ENCODE data around the gene EPN3. TPM values are rescaled to one million over a fixed set of nuclear protein-coding genes. Genes with fewer than 3 reads are reported as not detected.

The EPN3 gene
- total RNA-seq, 1 experiment from 2014 or later: not detected

DNA sequence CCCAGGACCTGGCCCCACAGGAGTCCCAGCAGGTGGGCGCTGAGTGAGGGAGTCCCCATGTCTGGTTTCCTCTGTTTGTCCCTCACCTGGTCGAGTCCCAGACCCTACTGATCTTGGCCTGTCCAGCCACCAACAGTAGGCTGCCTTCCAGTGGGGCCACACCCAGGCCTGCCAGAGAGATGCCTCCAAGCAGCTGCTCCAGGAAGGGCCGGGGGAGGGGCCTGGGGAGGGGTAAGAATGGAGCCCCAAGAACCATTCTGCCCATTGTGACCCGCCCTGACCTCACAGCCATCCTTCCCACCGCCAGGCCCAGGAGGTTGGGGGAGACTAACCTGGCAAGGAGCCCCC is 15.2 kb downstream of the EPN3 start:
- no peak for DNase-seq (ENCODE audit: low read depth)

GRCh38 chr17:50548831-50549230 is 16.3 kb downstream of the EPN3 start:
- DNase-seq (ENCODE audit: low read depth): no peak

DNA sequence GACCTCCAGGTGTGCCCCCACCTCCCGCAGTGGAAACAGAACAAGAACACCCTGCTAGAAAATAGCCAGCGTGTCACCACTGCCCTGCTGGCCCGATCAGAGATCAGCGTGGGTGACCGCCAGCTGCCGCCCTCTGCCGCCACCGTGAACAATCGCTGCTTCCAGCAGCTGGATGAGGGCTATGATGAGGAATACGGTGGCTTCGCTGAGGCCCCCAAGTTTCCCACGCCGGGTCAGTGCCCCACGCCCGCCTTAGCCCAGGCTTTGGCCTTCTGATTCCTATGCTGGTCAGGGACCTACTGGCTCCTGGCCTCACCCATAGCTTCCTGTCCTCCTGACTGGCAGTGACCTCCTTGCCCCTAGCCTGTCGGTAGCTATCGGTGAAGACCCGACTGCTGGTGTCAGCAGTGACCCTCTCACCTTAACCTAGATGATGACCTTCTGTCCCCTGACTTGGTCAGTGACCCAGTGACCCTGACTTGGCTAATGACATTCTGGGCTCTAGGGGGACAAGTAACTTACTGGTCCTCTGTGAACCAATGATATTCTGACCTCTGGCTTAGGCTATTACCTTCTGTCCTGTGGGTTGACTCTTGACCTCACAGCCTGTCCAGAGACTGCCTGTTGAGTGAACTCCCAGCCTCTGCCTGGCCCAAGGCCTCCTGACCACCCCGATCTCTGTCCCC is 16.9 kb downstream of the EPN3 start:
- no peak for DNase-seq (ENCODE audit: low read depth)

DNA sequence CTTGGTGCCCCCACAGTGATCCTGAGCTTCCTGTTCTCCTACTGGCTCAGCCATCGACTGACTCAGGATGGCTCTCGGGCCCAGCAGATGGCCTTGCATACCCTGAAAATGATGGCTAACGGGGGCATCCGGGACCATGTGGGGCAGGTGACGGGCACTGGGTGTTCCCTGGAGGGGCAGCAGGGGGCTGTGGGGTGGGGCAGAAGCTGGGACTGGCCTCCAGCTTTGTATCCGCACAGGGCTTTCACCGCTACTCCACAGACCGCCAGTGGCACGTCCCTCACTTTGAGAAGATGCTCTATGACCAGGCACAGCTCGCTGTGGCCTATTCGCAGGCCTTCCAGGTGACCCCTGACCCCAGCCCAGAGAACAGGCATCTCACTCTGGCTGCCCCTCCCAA is 17.4 kb downstream of the EPN3 start:
- DNase-seq (ENCODE audit: low read depth): no peak

DNA sequence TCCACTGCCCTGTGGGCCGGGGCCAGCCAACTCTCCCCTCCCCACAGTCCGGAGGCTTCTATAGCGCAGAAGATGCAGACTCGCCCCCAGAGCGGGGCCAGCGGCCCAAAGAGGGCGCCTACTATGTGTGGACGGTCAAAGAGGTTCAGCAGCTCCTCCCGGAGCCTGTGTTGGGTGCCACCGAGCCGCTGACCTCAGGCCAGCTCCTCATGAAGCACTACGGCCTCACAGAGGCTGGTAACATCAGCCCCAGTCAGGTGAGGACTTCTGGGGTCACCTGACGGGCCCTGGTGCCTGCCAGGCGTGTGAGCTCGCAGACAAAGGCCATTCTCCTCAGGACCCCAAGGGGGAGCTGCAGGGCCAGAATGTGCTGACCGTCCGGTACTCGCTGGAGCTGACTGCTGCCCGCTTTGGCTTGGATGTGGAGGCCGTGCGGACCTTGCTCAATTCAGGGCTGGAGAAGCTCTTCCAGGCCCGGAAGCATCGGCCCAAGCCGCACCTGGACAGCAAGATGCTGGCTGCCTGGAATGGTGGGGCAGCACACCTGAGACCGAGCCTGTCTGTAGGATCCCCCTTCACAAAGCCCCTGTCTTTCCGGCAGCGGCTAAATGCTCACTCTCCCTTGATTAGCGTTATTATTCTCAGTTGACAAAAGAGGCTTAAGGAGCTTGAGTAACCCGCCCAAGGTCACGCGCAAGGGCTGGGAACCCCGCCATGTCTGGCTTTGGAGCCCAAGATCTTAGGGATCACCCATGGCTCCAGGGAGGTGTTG is 18.3 kb downstream of the EPN3 start:
- DNase-seq (ENCODE audit: low read depth): peak; percentile 54

DNA sequence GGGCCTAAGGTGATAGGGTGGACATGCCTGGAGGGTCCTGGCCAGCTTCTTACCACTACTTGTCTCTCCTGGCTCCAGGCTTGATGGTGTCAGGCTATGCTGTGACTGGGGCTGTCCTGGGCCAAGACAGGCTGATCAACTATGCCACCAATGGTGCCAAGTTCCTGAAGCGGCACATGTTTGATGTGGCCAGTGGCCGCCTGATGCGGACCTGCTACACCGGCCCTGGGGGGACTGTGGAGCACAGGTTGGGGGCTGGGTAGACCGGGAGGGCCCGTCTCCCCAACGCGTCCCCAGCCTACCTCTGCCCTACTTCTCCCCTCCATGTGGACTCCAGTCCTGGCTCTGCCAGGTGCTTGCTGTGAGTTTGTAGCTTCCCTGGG is 18.9 kb downstream of the EPN3 start:
- DNase-seq (ENCODE audit: low read depth): no peak

DNA sequence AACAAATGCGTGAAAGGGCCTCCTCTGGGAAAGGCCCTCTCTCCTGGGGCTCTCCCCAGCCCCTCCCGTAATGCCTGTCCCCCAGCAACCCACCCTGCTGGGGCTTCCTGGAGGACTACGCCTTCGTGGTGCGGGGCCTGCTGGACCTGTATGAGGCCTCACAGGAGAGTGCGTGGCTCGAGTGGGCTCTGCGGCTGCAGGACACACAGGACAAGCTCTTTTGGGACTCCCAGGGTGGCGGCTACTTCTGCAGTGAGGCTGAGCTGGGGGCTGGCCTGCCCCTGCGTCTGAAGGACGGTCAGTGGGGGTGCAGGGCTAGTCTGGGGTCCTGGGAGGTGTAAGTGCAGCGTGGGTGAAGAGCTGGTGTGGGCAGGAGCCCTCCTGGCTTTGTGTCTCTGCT is 19.3 kb downstream of the EPN3 start:
- no peak for DNase-seq (ENCODE audit: low read depth)

DNA sequence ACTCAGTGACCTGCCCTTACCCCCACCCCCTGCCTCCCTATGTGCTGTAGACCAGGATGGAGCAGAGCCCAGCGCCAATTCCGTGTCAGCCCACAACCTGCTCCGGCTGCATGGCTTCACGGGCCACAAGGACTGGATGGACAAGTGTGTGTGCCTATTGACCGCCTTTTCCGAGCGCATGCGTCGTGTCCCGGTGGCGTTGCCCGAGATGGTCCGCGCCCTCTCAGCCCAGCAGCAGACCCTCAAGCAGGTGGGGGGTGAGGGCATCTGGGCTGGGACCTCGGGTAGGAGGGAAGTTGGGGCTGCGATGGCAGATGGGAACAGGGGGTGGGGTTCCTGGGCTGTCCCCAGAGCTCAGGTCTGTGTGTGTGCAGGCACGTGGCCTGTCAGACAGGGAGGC is 21.7 kb downstream of the EPN3 start:
- no peak for DNase-seq (ENCODE audit: low read depth)

DNA sequence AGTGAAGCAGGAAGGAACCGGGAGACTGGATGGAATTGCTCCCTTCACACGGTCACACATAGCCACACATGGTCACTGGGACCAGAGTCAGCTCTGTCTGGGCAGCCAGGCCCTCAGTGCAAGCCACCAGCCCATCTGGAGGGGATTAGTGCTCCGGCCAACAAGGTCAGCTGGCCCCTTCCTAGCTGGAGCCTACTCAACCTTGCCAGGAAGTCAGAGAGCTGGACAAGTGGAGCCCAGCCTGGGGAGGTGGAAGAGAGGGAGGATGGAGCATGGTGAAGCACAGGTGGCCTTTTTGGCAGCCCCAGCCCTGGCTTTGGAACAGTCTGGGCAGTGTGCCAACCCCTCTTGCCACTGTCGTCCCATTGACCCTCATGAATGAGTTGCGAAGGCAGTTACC is 24.3 kb downstream of the EPN3 start:
- no peak for DNase-seq (ENCODE audit: low read depth)

DNA sequence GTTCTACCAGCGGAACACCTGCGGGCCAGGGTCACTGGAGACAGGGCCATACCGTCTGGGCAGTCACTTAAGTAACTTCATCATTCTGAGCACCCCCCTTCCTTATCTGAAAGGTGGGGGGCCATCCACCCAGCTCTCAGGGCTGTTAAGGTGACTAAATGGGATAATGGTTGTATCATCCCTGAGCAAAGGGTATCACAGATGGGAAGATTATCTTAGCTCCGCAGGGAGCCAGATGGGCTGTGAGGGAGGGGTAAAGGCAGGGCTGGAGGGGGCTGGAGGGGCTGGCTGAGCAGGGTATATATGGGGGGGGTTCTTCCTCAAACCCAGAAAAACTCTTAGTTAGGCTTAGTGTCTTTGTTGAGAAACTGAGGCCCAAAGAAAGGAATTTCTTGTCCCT is 25.1 kb downstream of the EPN3 start:
- no peak for DNase-seq (ENCODE audit: low read depth)

GRCh38 chr17:50558091-50558490 is 25.6 kb downstream of the EPN3 start:
- no peak for DNase-seq (ENCODE audit: low read depth)

- DNase-seq (ENCODE audit: low read depth): no peak
These were observed 26.0 kb downstream of the EPN3 start for GRCh38 chr17:50558581-50558940.

DNA sequence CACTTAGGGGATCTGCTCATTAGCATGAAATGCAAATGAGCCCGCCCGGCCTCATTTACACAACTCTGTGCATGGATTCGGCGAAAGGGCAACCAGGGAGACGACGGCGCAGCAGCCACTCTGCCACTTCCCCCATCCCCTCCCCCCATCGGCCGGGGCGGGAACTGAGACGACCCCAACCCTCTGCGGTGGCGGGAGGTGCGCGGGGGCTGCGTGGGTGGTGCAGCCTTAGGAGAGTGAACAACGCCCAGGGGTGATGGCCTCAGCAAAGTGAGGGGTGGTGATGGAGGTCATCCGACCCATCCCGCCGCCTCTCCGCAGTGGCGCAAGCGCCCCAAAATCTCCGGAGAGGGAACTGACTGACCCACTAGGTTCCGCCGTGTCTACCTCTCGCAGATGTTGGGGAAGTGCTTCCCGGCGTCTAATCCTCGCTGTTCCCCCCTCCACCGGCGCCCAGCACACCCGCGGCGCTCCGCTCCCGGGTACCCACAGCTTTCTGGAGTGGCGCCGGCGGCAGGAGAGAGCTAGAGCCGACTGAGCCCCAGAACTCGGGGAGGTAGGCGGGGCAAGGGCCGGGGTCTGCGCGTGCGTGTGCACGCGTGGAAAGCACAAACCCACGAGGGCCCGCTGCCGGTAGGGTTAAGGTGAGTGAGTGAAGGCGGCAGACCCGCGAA is 26.5 kb downstream of the EPN3 start:
- no peak for DNase-seq (ENCODE audit: low read depth)

DNA sequence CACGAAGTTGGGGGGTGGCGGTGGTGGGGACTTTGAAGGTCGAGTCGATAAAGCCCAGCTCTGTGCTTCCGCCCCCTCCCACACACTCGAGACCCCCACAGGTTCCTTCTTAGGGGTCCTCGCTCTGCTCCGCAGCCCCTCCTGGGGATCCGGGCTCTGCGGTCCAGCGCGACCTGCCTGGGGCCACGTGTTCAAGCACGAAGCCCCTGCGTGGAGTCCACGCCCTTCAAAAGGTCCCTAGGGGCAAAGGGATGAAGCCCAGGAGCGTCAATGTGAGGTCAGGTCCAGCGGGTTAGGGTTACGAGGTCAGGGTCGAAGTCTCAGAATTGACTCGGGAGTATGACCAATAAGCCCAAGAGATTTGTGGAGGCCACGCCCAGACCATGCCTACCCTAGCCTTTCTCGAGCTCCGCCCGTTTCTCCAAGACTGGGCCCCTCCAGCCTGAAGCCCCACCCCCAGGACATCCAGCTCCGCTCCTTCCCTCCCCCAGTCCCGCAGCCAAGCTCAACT is 27.2 kb downstream of the EPN3 start:
- DNase-seq (ENCODE audit: low read depth): no peak

DNA sequence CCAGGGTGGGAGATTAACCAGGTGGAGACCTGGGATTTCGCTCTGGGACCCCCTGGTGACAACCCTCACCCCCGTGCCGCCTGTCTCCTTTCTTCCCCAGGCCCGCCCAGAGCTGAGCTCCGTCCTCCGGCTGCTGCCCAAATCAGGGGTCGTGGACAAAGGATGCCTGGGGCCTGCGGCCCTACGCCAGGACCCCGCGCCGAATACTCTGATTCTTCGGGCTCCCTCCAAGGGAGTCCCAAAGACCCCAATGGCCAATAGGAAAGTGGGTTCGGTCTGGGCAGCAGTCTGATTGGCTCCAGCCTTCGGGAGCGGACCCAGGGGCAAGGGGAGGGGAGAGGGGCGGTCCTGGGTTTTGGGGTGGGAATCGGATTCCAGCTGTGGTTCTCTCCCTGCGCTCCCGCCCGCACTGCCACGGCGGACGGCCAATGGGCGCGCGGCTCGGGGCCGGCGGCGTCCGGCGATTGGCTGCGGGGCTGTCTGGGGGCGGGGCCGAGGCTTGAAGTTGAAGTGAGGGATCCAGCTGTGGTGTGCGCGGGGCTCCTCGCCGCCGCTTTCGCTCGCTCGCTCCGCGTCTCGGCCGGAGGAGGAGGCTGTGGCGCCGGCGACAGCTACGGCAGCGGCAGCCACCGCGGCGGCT is 27.8 kb downstream of the EPN3 start, which contains the start of gene CACNA1G:
TSS of gene CACNA1G (plus strand) at position 531 of the 640 bp plus-strand sequence. CDS start 745 bp downstream, outside the sequence.
- DNase-seq (ENCODE audit: low read depth): peak; percentile 73

DNA sequence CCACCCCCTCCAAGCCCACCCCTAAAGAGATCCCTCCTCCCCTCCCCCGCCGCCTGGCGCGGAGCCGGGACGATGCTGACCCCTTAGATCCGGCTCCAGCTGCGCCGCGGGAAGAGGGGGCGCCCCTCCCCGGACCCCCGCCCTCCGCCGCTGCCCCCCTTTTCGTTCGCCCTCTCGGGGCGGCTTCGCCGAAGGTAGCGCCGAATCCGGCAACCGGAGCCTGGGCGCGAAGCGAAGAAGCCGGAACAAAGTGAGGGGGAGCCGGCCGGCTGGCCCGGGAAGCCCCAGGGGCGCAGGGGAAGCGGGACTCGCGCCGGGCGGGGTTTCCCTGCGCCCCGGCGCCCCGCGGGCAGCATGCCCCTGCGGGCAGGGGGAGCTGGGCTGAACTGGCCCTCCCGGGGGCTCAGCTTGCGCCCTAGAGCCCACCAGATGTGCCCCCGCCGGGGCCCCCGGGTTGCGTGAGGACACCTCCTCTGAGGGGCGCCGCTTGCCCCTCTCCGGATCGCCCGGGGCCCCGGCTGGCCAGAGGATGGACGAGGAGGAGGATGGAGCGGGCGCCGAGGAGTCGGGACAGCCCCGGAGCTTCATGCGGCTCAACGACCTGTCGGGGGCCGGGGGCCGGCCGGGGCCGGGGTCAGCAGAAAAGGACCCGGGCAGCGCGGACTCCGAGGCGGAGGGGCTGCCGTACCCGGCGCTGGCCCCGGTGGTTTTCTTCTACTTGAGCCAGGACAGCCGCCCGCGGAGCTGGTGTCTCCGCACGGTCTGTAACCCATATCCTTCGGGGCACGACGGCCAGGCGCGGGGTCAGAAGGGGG is 28.6 kb downstream of the EPN3 start:
- DNase-seq (ENCODE audit: low read depth): no peak

GRCh38 chr17:50561746-50562141 is 29.2 kb downstream of the EPN3 start:
- no peak for DNase-seq (ENCODE audit: low read depth)

GRCh38 chr17:50562242-50563091 is 29.9 kb downstream of the EPN3 start:
- no peak for DNase-seq (ENCODE audit: low read depth)

DNA sequence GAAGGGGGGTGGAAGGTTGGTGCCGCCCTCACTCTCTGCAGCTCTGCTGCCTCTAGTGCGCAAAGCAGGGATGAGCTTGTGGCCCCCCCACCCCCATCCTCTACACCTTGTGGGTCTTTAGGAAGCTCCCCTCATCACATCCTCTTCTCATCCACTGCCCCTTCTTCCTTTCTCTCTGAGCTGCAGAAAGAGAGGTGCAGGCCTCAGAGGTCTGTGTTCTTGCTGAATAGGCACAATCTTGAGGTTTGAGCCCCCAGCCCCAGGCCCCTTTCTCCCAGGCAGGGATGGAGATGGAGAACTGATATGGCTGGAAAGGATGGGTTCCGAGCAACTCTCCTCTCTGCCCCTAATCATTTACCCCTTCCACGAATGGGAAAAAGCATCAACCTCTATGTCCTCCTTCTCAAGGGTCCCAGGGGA is 30.6 kb downstream of the EPN3 start:
- no peak for DNase-seq (ENCODE audit: low read depth)

GRCh38 chr17:50564916-50565315 is 32.4 kb downstream of the EPN3 start:
- no peak for DNase-seq (ENCODE audit: low read depth)
